ENCODE data around the gene CEACAM6.

Gene CEACAM6

GRCh38 chr19:41734156-41734555, 21.2 kb upstream of the CEACAM6 start:
- no peak overlapping the region for H3K4ac ChIP-seq (ENCODE audit: low read depth in 1 of 2, low read length in 2 of 2)
- no peak overlapping the region for H3K4me3 ChIP-seq (ENCODE audit: insufficient read depth in 1 of 2, low read depth in 1 of 2, low read length in 2 of 2)
- no peak overlapping the region for H2BK120ac ChIP-seq (ENCODE audit: low read depth, low read length)
- H2BK5ac ChIP-seq (ENCODE audit: low read depth, low read length, poor library complexity, severe bottlenecking): no peak overlapping the region
- no peaks in the 10 kb centered on the region for H3K4me1 ChIP-seq (ENCODE audit: control insufficient read depth, insufficient read depth, low read depth, low read length)
- DNase-seq: no peak
- H3K18ac ChIP-seq (ENCODE audit: low read depth in 1 of 2, low read length in 2 of 2): no peak overlapping the region
- no peak overlapping the region for H2AK5ac ChIP-seq (ENCODE audit: low read length, severe bottlenecking)
- H4K91ac ChIP-seq (ENCODE audit: low read length): no peak overlapping the region
- no peaks in the 10 kb centered on the region for H3K9me3 ChIP-seq (ENCODE audit: control insufficient read depth, low read length)
- no peaks in the 10 kb centered on the region for H3K79me1 ChIP-seq (replicated peaks; ENCODE audit: low read length, poor library complexity, severe bottlenecking)
- H2BK15ac ChIP-seq (ENCODE audit: low read depth, poor library complexity, severe bottlenecking): no peak overlapping the region
- no peak overlapping the region for H3K27ac ChIP-seq (ENCODE audit: low read length, poor library complexity, severe bottlenecking)
- no peak overlapping the region for H3K4me2 ChIP-seq (ENCODE audit: low read length, poor library complexity, severe bottlenecking)
- no peak overlapping the region for H3K9ac ChIP-seq (ENCODE audit: low read length)
- no peak overlapping the region for H3K23ac ChIP-seq (ENCODE audit: low read length in 2 of 2)
- no peak overlapping the region for H4K8ac ChIP-seq (ENCODE audit: low read length)
- 62% methylated on average over 3 of the region's 4 CpGs for WGBS
- H3K14ac ChIP-seq (ENCODE audit: low read length in 2 of 2): no peak overlapping the region
- H3K36me3 ChIP-seq (ENCODE audit: control insufficient read depth in 1 of 2, insufficient read depth in 2 of 2, low read depth in 1 of 2, low read length in 2 of 2): no peaks in the 10 kb centered on the region
- no peak overlapping the region for H2BK12ac ChIP-seq (ENCODE audit: low read length in 2 of 2)
- no peak overlapping the region for H2AFZ ChIP-seq (ENCODE audit: low read depth, low read length)
- peaks cover 6 to 37% of the 10 kb centered on the region in 2 experiments for H3K27me3 ChIP-seq (ENCODE audit: control insufficient read depth in 1 of 2, insufficient read depth in 1 of 2, low read length in 2 of 2)

DNA sequence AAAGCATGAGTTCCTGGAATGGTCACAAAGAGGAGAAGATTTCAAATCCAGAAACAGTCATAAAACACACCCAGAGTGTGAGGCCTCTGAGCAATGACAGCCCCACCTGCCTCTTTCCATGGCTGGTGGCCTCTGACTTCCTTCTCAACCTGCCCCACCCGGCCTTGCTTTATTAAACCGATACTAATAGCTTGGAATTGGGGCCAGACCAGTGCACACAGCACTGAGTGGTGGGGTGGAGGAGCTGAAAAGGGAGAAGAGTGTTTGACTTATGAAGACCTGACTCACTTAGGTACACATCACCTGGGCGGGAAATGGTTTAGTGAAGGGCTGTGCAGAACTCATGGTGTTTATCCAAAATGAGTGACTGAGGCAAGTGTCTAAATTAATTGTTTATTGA, 20.7 kb upstream of the CEACAM6 start:
- Histone ChIP-seq H2BK5ac (ENCODE audit: low read depth, low read length, poor library complexity, severe bottlenecking) (no peak overlapping the region), H3K4ac (ENCODE audit: low read depth in 1 of 2, low read length in 2 of 2) (no peak overlapping the region), H2AK5ac (ENCODE audit: low read length, severe bottlenecking) (no peak overlapping the region), H3K23ac (ENCODE audit: low read length in 2 of 2) (no peak overlapping the region), H3K9me3 (ENCODE audit: control insufficient read depth, low read length) (no peaks in the 10 kb centered on the region), H2BK12ac (ENCODE audit: low read length in 2 of 2) (no peak overlapping the region), H2AFZ (ENCODE audit: low read depth, low read length) (no peak overlapping the region), H3K9ac (ENCODE audit: low read length) (no peak overlapping the region), H3K4me2 (ENCODE audit: low read length, poor library complexity, severe bottlenecking) (no peak overlapping the region), H3K4me3 (ENCODE audit: insufficient read depth in 1 of 2, low read depth in 1 of 2, low read length in 2 of 2) (no peak overlapping the region), H3K27me3 (ENCODE audit: control insufficient read depth in 1 of 2, insufficient read depth in 1 of 2, low read length in 2 of 2) (peaks cover 6 to 42% of the 10 kb centered on the region in 2 experiments), H4K8ac (ENCODE audit: low read length) (no peak overlapping the region), H3K36me3 (ENCODE audit: control insufficient read depth in 1 of 2, insufficient read depth in 2 of 2, low read depth in 1 of 2, low read length in 2 of 2) (no peaks in the 10 kb centered on the region), H3K18ac (ENCODE audit: low read depth in 1 of 2, low read length in 2 of 2) (no peak overlapping the region), H3K27ac (ENCODE audit: low read length, poor library complexity, severe bottlenecking) (no peak overlapping the region), H3K79me1 (replicated peaks; ENCODE audit: low read length, poor library complexity, severe bottlenecking) (no peaks in the 10 kb centered on the region), H2BK15ac (ENCODE audit: low read depth, poor library complexity, severe bottlenecking) (no peak overlapping the region), H2BK120ac (ENCODE audit: low read depth, low read length) (no peak overlapping the region), H3K14ac (ENCODE audit: low read length in 2 of 2) (no peak overlapping the region), H4K91ac (ENCODE audit: low read length) (no peak overlapping the region), H3K4me1 (ENCODE audit: control insufficient read depth, insufficient read depth, low read depth, low read length) (no peaks in the 10 kb centered on the region)
- DNase-seq: no peak
- 64% methylated on average over 3 of the region's 3 CpGs for WGBS

GRCh38 chr19:41735071-41735600, 20.2 kb upstream of the CEACAM6 start:
- H3K4ac ChIP-seq (ENCODE audit: low read depth in 1 of 2, low read length in 2 of 2): no peak overlapping the region
- peaks cover 6 to 41% of the 10 kb centered on the region in 2 experiments for H3K27me3 ChIP-seq (ENCODE audit: control insufficient read depth in 1 of 2, insufficient read depth in 1 of 2, low read length in 2 of 2)
- no peak overlapping the region for H2BK12ac ChIP-seq (ENCODE audit: low read length in 2 of 2)
- no peak overlapping the region for H2BK15ac ChIP-seq (ENCODE audit: low read depth, poor library complexity, severe bottlenecking)
- no peak overlapping the region for H2AK5ac ChIP-seq (ENCODE audit: low read length, severe bottlenecking)
- H4K91ac ChIP-seq (ENCODE audit: low read length): no peak overlapping the region
- DNase-seq: no peak
- no peak overlapping the region for H2BK120ac ChIP-seq (ENCODE audit: low read depth, low read length)
- H3K23ac ChIP-seq (ENCODE audit: low read length in 2 of 2): no peak overlapping the region
- no peak overlapping the region for H2BK5ac ChIP-seq (ENCODE audit: low read depth, low read length, poor library complexity, severe bottlenecking)
- H3K4me1 ChIP-seq (ENCODE audit: control insufficient read depth, insufficient read depth, low read depth, low read length): no peaks in the 10 kb centered on the region
- H3K9ac ChIP-seq (ENCODE audit: low read length): no peak overlapping the region
- no peak overlapping the region for H3K27ac ChIP-seq (ENCODE audit: low read length, poor library complexity, severe bottlenecking)
- H3K36me3 ChIP-seq (ENCODE audit: control insufficient read depth in 1 of 2, insufficient read depth in 2 of 2, low read depth in 1 of 2, low read length in 2 of 2): no peaks in the 10 kb centered on the region
- no peaks in the 10 kb centered on the region for H3K79me1 ChIP-seq (replicated peaks; ENCODE audit: low read length, poor library complexity, severe bottlenecking)
- 73% methylated on average over 3 of the region's 5 CpGs for WGBS
- H4K8ac ChIP-seq (ENCODE audit: low read length): no peak overlapping the region
- no peak overlapping the region for H3K4me3 ChIP-seq (ENCODE audit: insufficient read depth in 1 of 2, low read depth in 1 of 2, low read length in 2 of 2)
- no peak overlapping the region for H3K4me2 ChIP-seq (ENCODE audit: low read length, poor library complexity, severe bottlenecking)
- no peaks in the 10 kb centered on the region for H3K9me3 ChIP-seq (ENCODE audit: control insufficient read depth, low read length)
- H2AFZ ChIP-seq (ENCODE audit: low read depth, low read length): no peak overlapping the region
- no peak overlapping the region for H3K18ac ChIP-seq (ENCODE audit: low read depth in 1 of 2, low read length in 2 of 2)
- no peak overlapping the region for H3K14ac ChIP-seq (ENCODE audit: low read length in 2 of 2)

DNA sequence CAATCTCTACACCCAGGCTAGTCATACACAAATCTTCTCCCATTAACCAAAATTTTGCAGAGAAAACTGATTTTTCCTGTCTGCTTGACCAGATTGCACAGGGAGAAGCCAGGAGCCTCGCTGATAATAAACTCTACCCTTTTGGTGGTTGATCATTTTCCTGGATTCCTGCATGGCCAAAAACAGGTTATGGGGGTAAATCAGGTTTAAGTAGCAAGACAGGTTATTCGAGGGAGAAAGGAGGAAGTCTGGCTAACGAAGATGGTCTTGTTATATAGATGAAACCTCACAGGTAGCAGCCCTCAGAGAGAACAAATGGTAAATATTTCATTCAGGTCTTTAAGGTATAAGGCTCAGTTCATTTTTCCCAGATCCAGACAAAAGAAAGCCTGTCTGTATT, 16.0 kb upstream of the CEACAM6 start:
- no peak overlapping the region for H4K8ac ChIP-seq (ENCODE audit: low read length)
- H4K91ac ChIP-seq (ENCODE audit: low read length): no peak overlapping the region
- H3K36me3 ChIP-seq (ENCODE audit: control insufficient read depth in 1 of 2, insufficient read depth in 2 of 2, low read depth in 1 of 2, low read length in 2 of 2): no peaks in the 10 kb centered on the region
- H2AK5ac ChIP-seq (ENCODE audit: low read length, severe bottlenecking): no peak overlapping the region
- H3K4me2 ChIP-seq (ENCODE audit: low read length, poor library complexity, severe bottlenecking): no peak overlapping the region
- no peak overlapping the region for H2BK12ac ChIP-seq (ENCODE audit: low read length in 2 of 2)
- H3K14ac ChIP-seq (ENCODE audit: low read length in 2 of 2): no peak overlapping the region
- H2AFZ ChIP-seq (ENCODE audit: low read depth, low read length): no peak overlapping the region
- DNase-seq: no peak
- H3K4me3 ChIP-seq (ENCODE audit: insufficient read depth in 1 of 2, low read depth in 1 of 2, low read length in 2 of 2): no peak overlapping the region
- no peak overlapping the region for H2BK15ac ChIP-seq (ENCODE audit: low read depth, poor library complexity, severe bottlenecking)
- no peak overlapping the region for H3K18ac ChIP-seq (ENCODE audit: low read depth in 1 of 2, low read length in 2 of 2)
- no peak overlapping the region for H2BK5ac ChIP-seq (ENCODE audit: low read depth, low read length, poor library complexity, severe bottlenecking)
- WGBS: 11% methylated on average over 2 of the region's 3 CpGs
- peaks cover 6 to 29% of the 10 kb centered on the region in 2 experiments for H3K27me3 ChIP-seq (ENCODE audit: control insufficient read depth in 1 of 2, insufficient read depth in 1 of 2, low read length in 2 of 2)
- H2BK120ac ChIP-seq (ENCODE audit: low read depth, low read length): no peak overlapping the region
- H3K4ac ChIP-seq (ENCODE audit: low read depth in 1 of 2, low read length in 2 of 2): no peak overlapping the region
- no peaks in the 10 kb centered on the region for H3K4me1 ChIP-seq (ENCODE audit: control insufficient read depth, insufficient read depth, low read depth, low read length)
- no peak overlapping the region for H3K9ac ChIP-seq (ENCODE audit: low read length)
- no peaks in the 10 kb centered on the region for H3K9me3 ChIP-seq (ENCODE audit: control insufficient read depth, low read length)
- H3K27ac ChIP-seq (ENCODE audit: low read length, poor library complexity, severe bottlenecking): no peak overlapping the region
- H3K79me1 ChIP-seq (replicated peaks; ENCODE audit: low read length, poor library complexity, severe bottlenecking): no peaks in the 10 kb centered on the region
- no peak overlapping the region for H3K23ac ChIP-seq (ENCODE audit: low read length in 2 of 2)
